Ectodermal cell (in vitro differentiated cells): ENCODE data around the gene MRPS31.

Source experiments
- H3K27ac ChIP-seq: 2 replicates; pipeline ENCODE4 v1.7.0; 2013; ENCODE audit warnings: mild to moderate bottlenecking, low read depth, low read length; ENCODE audit not compliant: insufficient read depth, poor library complexity, severe bottlenecking
- H3K27me3 ChIP-seq: 2 replicates; pipeline ENCODE4 v1.7.0; 2013; ENCODE audit warnings: mild to moderate bottlenecking, low read length; ENCODE audit not compliant: insufficient read depth, control insufficient read depth, poor library complexity, severe bottlenecking
- H3K36me3 ChIP-seq: one replicate; pipeline ENCODE4 v1.7.0; 2013; ENCODE audit warnings: low read length; ENCODE audit not compliant: control insufficient read depth, insufficient read depth
- H3K4me1 ChIP-seq: one replicate; pipeline ENCODE4 v1.7.0; 2013; ENCODE audit warnings: low read length; ENCODE audit not compliant: control insufficient read depth, insufficient read depth
- H3K4me3 ChIP-seq: 2 replicates; pipeline ENCODE4 v1.7.0; 2013; ENCODE audit warnings: low read depth, low read length, control low read depth; ENCODE audit not compliant: insufficient read depth
- H3K9me3 ChIP-seq: 2 replicates; pipeline ENCODE4 v1.7.0; 2013; ENCODE audit warnings: mild to moderate bottlenecking, low read length, moderate library complexity; ENCODE audit not compliant: control insufficient read depth
- WGBS, 2 experiments: methylation state at CpG; one replicate each; pipeline ENCODE4 v1.1.7; 2013; ENCODE audit warnings: missing lambda C conversion rate in 2 of 2; 5-methylcytosine and 5-hydroxymethylcytosine counted together

MRPS31 gene

DNA sequence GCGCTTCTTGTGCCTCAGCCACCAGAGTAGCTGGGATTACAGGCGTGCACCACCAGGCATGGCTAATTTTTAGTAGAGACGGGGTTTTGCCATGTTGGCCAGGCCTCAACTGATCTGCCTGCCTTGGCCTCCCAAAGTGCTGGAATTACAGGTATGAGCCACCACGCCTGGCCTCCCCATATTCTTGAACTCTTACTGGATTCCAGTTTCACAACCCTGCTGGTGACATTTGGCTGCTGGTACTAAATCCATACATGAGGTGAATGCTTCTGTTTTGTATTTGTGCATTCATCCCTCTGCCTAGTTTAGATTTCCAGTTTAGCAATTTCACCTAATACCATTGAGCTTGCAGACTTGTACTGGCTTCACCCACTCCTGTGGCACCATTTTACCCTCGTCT, 32.3 kb upstream of the MRPS31 start:
- H3K36me3 ChIP-seq = peaks cover 5% of the 10 kb centered on the region

DNA sequence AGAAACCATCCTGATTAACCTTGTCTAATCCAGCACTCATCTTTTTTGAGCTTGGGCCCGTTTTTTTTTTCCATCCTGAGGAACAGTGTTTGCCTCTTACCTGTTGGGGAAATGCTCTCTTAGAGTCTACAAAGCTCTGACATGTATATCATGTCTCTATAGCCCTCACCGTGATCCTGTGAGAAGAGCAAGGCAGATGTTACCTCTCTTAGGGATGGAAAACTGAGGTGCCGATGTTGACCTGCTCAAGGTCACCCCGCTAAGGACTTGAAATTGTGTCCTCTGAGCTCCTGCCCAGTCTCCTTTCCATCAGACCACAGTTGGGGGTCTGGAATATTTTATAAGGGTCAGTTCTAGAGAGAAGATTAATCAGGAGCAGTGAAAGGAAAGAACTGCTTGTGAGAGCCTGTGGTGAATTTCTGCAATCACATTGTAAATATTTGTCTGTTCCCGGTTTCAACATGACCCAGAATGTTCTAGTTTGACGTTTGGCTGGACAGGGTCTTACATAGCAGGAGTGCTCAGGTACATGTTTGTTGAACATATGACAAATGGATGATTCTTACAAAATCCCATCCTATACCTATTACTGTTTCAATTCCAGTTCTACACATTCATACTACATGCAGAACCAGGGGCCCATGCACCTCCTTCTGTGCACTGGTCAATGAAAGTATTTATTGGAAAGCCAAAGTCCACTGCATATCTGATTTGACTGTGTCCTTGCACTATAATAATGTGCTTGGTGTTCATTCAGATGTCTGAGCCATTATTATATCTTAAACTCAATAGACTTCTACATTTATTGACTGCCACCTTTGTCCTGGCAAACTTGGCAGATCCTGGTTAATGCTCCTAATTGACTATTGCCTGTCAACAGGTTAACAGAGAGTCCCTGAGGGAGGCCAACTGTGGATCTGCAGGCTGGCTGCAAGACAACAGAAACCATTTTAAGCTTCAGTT, 30.5 kb upstream of the MRPS31 start:
- H3K36me3 ChIP-seq = no peaks in the 10 kb centered on the region
- H3K4me3 ChIP-seq = no peak overlapping the region
- WGBS, 2 experiments = 89 to 93% methylated on average over 6 of the region's 6 CpGs
- no peak overlapping the region for H3K27ac ChIP-seq
- H3K27me3 ChIP-seq = no peaks in the 10 kb centered on the region
- no peaks in the 10 kb centered on the region for H3K9me3 ChIP-seq
- H3K4me1 ChIP-seq = no peaks in the 10 kb centered on the region

More for the DNA sequence above, 32.3 kb upstream of the MRPS31 start:
- H3K4me3 ChIP-seq = no peak overlapping the region
- H3K27me3 ChIP-seq = no peaks in the 10 kb centered on the region
- no peaks in the 10 kb centered on the region for H3K9me3 ChIP-seq
- 93% methylated on average over 5 of the region's 5 CpGs for WGBS, 2 experiments
- no peaks in the 10 kb centered on the region for H3K4me1 ChIP-seq
- no peak overlapping the region for H3K27ac ChIP-seq

DNA sequence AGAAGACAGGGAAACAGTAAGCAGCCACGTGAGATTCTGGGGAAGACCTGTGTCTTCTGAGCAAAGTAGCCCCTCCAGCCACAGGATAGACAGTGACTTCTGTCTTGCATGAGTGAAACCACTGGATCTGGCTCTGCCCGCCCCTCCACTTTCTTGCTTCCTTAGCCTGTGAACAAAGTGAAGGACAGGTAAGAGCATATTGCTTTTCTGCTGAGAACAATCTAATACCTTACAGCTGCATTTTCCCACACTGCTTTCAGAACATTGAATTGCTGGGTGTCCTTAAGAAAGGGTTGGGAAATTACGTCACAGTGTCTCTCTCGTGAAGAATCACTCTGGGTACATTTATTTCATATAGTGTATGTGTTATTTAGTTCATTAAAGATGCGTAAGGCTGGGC, 29.6 kb upstream of the MRPS31 start:
- Histone ChIP-seq H3K4me3 (no peak overlapping the region), H3K9me3 (no peaks in the 10 kb centered on the region), H3K36me3 (no peaks in the 10 kb centered on the region), H3K27ac (no peak overlapping the region), H3K4me1 (no peaks in the 10 kb centered on the region), H3K27me3 (no peaks in the 10 kb centered on the region)
- WGBS, 2 experiments = 92 to 93% methylated on average over 5 of the region's 5 CpGs

DNA sequence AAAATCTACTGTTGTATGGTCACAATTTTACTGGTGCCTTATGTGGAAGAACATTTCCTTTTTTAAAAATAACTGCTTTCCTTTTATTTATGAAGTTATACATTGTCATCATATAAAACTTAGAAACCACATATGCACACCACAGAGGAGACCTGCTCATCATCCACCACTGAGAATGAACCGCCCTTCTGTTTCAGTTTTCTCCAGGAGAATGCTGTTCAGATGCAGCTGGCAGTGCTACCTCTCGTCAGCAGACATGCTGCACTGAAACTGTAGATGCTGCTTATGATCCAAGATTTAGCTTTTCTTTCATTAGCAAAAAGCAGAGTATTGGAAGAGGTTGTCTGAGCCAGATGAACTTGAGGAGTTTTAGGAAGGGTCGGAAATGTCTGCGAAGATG, 28.5 kb upstream of the MRPS31 start:
- no peak overlapping the region for H3K4me3 ChIP-seq
- no peaks in the 10 kb centered on the region for H3K27me3 ChIP-seq
- 91 to 92% methylated on average over 4 of the region's 4 CpGs for WGBS, 2 experiments
- H3K9me3 ChIP-seq = no peaks in the 10 kb centered on the region
- no peaks in the 10 kb centered on the region for H3K4me1 ChIP-seq
- no peaks in the 10 kb centered on the region for H3K36me3 ChIP-seq
- H3K27ac ChIP-seq = no peak overlapping the region

DNA sequence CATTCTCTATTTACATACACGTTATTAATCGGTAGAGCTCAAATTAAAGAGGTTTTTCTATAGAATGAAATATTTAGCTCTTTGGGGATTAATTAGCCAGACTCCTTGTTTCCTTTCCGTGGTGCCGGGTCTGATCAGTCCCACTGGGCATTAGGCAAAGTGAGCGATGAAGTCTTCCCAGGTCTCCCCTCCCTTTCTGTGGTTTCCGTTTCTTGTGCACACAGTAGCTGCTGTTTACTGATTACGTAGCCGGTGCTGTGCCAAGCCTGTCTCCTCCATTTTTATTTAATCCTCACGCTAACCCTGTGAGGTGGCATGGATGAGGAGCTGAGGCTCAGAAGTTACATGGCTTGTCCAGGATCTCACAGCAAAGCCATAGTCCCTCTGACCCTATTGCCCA, 27.4 kb upstream of the MRPS31 start:
- no peak overlapping the region for H3K27ac ChIP-seq
- WGBS, 2 experiments = 93 to 96% methylated on average over 7 to 8 of the region's 9 CpGs
- no peaks in the 10 kb centered on the region for H3K4me1 ChIP-seq
- no peak overlapping the region for H3K4me3 ChIP-seq
- no peaks in the 10 kb centered on the region for H3K27me3 ChIP-seq
- no peaks in the 10 kb centered on the region for H3K36me3 ChIP-seq
- H3K9me3 ChIP-seq = no peaks in the 10 kb centered on the region

DNA sequence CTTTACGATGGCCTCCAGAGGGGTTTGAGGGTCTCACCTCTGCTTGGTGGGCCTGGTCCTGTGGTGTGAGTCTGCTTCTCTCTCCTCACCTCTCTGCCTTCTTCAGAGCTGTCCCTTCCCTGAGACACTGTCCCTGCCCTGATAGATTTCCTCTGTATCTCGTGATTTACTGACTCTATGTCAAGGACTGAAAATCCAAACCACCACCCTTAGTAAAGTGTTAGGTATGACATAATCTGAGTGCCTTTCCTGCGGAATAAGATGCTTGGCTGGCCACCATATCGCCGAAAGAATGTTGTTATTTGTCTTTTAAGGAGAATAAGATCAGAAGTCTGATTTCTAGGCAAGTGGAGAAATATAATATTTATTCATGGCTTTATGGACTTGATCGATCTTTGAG, 25.7 kb upstream of the MRPS31 start:
- WGBS, 2 experiments = 94 to 96% methylated on average over 5 to 6 of the region's 6 CpGs
- Histone ChIP-seq H3K4me3 (no peak overlapping the region), H3K9me3 (no peaks in the 10 kb centered on the region), H3K27me3 (no peaks in the 10 kb centered on the region), H3K4me1 (no peaks in the 10 kb centered on the region), H3K36me3 (no peaks in the 10 kb centered on the region), H3K27ac (no peak overlapping the region)

DNA sequence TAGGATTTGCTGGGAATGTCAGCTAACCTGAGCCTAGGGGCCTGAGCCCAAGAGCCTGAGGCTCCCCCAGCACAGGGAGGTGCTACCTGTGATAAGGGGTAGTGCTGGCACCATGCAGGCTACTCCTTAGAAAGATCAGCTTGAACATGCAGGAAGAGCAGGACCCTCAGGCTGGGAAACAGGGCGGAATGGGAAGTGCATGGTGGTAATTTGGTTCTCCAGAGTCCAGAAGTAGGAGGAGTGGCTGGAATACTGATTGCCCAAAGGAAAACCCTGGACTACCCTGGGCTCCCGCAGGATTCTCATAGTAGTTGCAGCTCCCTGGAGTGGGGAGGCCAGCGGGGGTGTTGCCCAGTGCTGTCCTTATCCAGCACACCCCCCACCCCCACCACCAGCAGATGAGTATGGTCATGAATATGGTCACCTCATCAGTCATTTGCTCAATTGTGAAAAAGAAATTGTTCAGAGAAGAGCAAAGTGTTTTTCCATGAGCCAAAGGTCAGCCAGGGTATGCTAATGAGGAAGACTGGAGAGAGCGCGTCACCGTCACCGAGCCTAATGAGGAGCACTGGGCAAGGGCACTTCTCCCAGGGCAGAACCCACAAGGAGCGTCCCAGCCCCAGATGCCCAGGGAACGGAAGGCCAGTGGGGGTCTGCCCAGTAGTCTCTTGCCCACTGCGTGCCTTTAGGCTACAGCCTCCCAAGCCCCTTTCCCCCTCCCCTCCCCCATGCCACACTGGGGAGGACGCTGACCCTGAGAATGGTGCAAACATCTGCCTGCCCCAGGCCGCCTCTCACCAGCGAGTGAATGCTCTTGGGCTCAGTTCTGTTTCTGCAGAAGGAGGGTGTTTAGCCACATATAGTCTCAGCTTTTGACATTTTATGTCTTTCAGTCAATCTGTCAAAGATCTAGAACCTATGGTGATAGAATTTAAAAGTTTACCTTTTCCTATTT, 23.7 kb upstream of the MRPS31 start:
- Histone ChIP-seq H3K36me3 (no peaks in the 10 kb centered on the region), H3K9me3 (no peaks in the 10 kb centered on the region), H3K4me3 (no peak overlapping the region), H3K27ac (no peak overlapping the region), H3K4me1 (peaks cover 6% of the 10 kb centered on the region), H3K27me3 (no peaks in the 10 kb centered on the region)
- 87 to 89% methylated on average over 12 to 13 of the region's 13 CpGs for WGBS, 2 experiments

DNA sequence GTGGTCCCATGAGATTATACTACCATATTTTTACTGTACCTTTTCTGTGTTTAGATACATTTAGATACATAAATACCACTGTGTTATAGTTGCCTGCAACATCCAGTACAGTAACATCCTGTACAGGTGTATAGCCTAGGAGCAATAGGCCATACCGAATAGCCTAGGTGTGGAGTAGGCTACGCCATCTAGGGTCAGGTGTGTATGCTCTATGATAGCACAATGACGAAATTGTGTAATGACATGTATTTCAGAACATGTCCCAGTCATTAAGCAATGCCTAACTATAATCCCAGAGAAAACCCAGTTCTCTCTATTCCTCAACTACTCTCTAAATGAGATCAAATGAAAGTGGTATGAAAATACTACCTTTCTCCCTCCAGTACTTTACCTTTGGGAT, 22.3 kb upstream of the MRPS31 start:
- 99 to 100% methylated on average over 3 of the region's 3 CpGs for WGBS, 2 experiments

DNA sequence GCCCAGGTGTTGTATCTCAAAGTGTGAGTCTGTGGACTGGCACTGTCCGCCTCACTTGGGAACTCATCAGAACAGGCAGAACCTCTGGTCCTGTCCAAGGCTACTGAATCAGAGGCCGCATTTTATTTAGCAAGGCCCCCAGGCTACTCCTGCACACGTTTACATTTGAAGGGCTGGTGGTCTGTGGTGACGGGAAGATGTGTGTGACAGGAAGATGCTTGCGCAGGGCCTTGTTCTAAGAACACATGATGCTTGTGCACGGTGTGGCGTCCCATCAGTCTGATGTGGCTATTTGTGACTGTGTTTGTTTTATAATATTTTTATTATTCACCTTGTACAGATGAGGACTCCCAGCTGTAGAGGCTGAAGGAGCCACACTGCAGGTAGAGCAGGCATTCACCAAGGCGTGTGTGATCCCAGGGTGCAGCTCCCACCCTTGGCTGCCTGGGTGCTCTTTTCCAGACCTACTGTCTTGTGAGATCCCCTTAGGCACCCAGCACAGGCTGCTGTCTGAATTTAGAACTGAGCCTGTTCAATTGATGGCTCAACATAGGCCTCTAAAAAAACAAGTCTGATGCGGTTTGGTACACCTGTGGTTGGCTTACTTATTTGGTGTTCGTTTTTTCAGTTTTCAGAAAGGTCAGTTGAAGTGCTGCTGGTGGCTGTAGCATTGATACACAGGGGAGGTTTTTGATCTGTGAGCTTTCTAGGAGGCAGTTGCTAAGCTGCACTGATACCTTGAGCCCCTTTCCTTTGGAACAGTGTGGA, 21.5 kb upstream of the MRPS31 start:
- WGBS, 2 experiments = 95 to 96% methylated on average over 10 of the region's 10 CpGs
- Histone ChIP-seq H3K4me3 (no peak overlapping the region), H3K27ac (no peak overlapping the region)

More for the DNA sequence above, 22.3 kb upstream of the MRPS31 start:
- Histone ChIP-seq H3K27me3 (no peaks in the 10 kb centered on the region), H3K9me3 (no peaks in the 10 kb centered on the region), H3K4me3 (no peak overlapping the region), H3K36me3 (no peaks in the 10 kb centered on the region), H3K4me1 (peaks cover 6% of the 10 kb centered on the region), H3K27ac (no peak overlapping the region)

More for the DNA sequence above, 21.5 kb upstream of the MRPS31 start:
- no peaks in the 10 kb centered on the region for H3K9me3 ChIP-seq
- H3K27me3 ChIP-seq = no peaks in the 10 kb centered on the region
- H3K4me1 ChIP-seq = peaks cover 6% of the 10 kb centered on the region
- no peaks in the 10 kb centered on the region for H3K36me3 ChIP-seq
